HepG2 (cell line): ENCODE data around the gene ZDHHC7. TPM values are rescaled to one million over a fixed set of nuclear protein-coding genes. Genes with fewer than 3 reads are reported as not detected.

ENCODE experiments used
- EED ChIP-seq: sonication (generic); formaldehyde crosslinking; IDR thresholded peaks from 2 replicates; pipeline ENCODE4 v1.5.0; 2020; ENCODE audit warnings: mild to moderate bottlenecking, missing genetic modification reagents
- FOSL1 ChIP-seq: sonication (generic); formaldehyde crosslinking; IDR thresholded peaks from 2 replicates; pipeline ENCODE4 v1.9.0; 2021; ENCODE audit warnings: missing genetic modification reagents, borderline replicate concordance
- FOXO4 ChIP-seq: sonication (generic); formaldehyde crosslinking; conservative IDR thresholded peaks from 2 replicates; pipeline ENCODE4 v1.8.1; 2023; ENCODE audit warnings: missing genetic modification reagents
- KDM2A ChIP-seq: sonication (generic); formaldehyde crosslinking; IDR thresholded peaks from 2 replicates; pipeline ENCODE4 v1.4.0; 2020; ENCODE audit warnings: low read depth, missing genetic modification reagents, borderline replicate concordance
- PATZ1 ChIP-seq: sonication (generic); formaldehyde crosslinking; IDR thresholded peaks from 2 replicates; pipeline ENCODE4 v1.4.0; 2020; ENCODE audit warnings: missing genetic modification reagents
- PAXIP1 ChIP-seq: sonication (generic); formaldehyde crosslinking; conservative IDR thresholded peaks from 2 replicates; pipeline ENCODE4 v1.4.0; 2020; ENCODE audit warnings: mild to moderate bottlenecking, missing genetic modification reagents, moderate library complexity
- TBL1XR1 ChIP-seq: fragments of 150-350 bp; IDR thresholded peaks from 2 replicates; pipeline ENCODE4 v1.6.1; 2014; ENCODE audit warnings: borderline replicate concordance, low read length; ENCODE audit not compliant: partially characterized antibody
- ZBTB44 ChIP-seq: sonication (generic); formaldehyde crosslinking; IDR thresholded peaks from 2 replicates; pipeline ENCODE4 v1.4.0; 2020; ENCODE audit warnings: missing genetic modification reagents
- ZNF768 ChIP-seq: sonication (generic); formaldehyde crosslinking; IDR thresholded peaks from 2 replicates; pipeline ENCODE4 v1.4.0; 2020; ENCODE audit warnings: missing genetic modification reagents
- ZNF788 ChIP-seq: sonication (generic); formaldehyde crosslinking; IDR thresholded peaks from 2 replicates; pipeline ENCODE4 v1.5.0; 2020; ENCODE audit warnings: mild to moderate bottlenecking, missing genetic modification reagents, borderline replicate concordance
- ZSCAN22 ChIP-seq: sonication (generic); formaldehyde crosslinking; IDR thresholded peaks from 2 replicates; pipeline ENCODE4 v1.4.0; 2020; ENCODE audit warnings: mild to moderate bottlenecking, missing genetic modification reagents
- polyA plus RNA-seq, 8 experiments: library from polyadenylated mRNA; depleted of rRNA in 3 of 8; stranded (reverse) in 7 of 8; unstranded in 1 of 8; fragments of >200 nt; fragmentation: Illumina TruSeq in 4 of 8; extraction: Trizol in 4 of 8; gene quantifications; 2 replicates each; pipeline versions ENCODE4 v1.2.1 to v1.2.3, GENCODE V29; 2011 to 2016; ENCODE audit warnings: low read depth in 4 of 8, missing spikeins in 1 of 8, mixed read lengths in 1 of 8; ENCODE audit not compliant: insufficient read depth in 1 of 8
- total RNA-seq, 5 experiments: library from RNA; depleted of rRNA; stranded (reverse); fragments of >200 nt; fragmentation: Illumina TruSeq; extraction: Trizol; gene quantifications; 2 replicates each; pipeline ENCODE4 v1.2.3, GENCODE V29; 2016; ENCODE audit warnings: low read depth in 1 of 5
- TF ChIP-seq, protein P1 (sequence below): sonication (generic); formaldehyde crosslinking; IDR thresholded peaks from 2 replicates; pipeline ENCODE4 v1.5.0; 2020; ENCODE audit warnings: mild to moderate bottlenecking, missing genetic modification reagents, moderate library complexity
- TF ChIP-seq, protein P2 (sequence below): IDR thresholded peaks from 2 replicates; pipeline ENCODE4 v1.6.1; 2016; ENCODE audit warnings: mild to moderate bottlenecking, missing biosample characterization, missing genetic modification reagents
- TF ChIP-seq, protein P3 (sequence below): sonication (generic); formaldehyde crosslinking; IDR thresholded peaks from 2 replicates; pipeline ENCODE4 v1.9.0; 2021; ENCODE audit warnings: missing genetic modification reagents, mild to moderate bottlenecking, borderline replicate concordance
- TF ChIP-seq, protein P4 (sequence below): IDR thresholded peaks from 2 replicates; pipeline ENCODE4 v1.6.1; 2016; ENCODE audit warnings: low read depth, borderline replicate concordance

Gene ZDHHC7
- total and polyA plus RNA-seq, 2 of the 13 experiments (the other 11 are each of a cell fraction or from before 2014, with no cell fraction given): 46.8 to 67.6 TPM

- TF ChIP-seq FOXO4 (CRISPR knock-in tag): no peak
- TF ChIP-seq ZBTB44 (CRISPR knock-in tag): no peak
- no peak for TF ChIP-seq TBL1XR1
- no peak for TF ChIP-seq ZSCAN22 (CRISPR knock-in tag)
- TF ChIP-seq ZNF788 (CRISPR knock-in tag): no peak
- TF ChIP-seq KDM2A (CRISPR knock-in tag): 0 out of 2 replicates have a peak, but pooled peaks have one; percentile 1
- TF ChIP-seq, protein P1, sequence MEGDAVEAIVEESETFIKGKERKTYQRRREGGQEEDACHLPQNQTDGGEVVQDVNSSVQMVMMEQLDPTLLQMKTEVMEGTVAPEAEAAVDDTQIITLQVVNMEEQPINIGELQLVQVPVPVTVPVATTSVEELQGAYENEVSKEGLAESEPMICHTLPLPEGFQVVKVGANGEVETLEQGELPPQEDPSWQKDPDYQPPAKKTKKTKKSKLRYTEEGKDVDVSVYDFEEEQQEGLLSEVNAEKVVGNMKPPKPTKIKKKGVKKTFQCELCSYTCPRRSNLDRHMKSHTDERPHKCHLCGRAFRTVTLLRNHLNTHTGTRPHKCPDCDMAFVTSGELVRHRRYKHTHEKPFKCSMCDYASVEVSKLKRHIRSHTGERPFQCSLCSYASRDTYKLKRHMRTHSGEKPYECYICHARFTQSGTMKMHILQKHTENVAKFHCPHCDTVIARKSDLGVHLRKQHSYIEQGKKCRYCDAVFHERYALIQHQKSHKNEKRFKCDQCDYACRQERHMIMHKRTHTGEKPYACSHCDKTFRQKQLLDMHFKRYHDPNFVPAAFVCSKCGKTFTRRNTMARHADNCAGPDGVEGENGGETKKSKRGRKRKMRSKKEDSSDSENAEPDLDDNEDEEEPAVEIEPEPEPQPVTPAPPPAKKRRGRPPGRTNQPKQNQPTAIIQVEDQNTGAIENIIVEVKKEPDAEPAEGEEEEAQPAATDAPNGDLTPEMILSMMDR (CRISPR knock-in tag): no peak; the same call in 1 of the 2 replicates
- TF ChIP-seq EED (CRISPR knock-in tag): no peak
- no peak for TF ChIP-seq ZNF768 (CRISPR knock-in tag)
- no peak for TF ChIP-seq FOSL1 (CRISPR knock-in tag)
- peak; percentile 15; the same call in 1 of the 2 replicates for TF ChIP-seq PAXIP1
- TF ChIP-seq, protein P2, sequence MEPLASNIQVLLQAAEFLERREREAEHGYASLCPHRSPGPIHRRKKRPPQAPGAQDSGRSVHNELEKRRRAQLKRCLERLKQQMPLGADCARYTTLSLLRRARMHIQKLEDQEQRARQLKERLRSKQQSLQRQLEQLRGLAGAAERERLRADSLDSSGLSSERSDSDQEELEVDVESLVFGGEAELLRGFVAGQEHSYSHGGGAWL: no peak
- peak; percentile 1; the same call in 1 of the 2 replicates for TF ChIP-seq PATZ1 (CRISPR knock-in tag)
- TF ChIP-seq, protein P3, sequence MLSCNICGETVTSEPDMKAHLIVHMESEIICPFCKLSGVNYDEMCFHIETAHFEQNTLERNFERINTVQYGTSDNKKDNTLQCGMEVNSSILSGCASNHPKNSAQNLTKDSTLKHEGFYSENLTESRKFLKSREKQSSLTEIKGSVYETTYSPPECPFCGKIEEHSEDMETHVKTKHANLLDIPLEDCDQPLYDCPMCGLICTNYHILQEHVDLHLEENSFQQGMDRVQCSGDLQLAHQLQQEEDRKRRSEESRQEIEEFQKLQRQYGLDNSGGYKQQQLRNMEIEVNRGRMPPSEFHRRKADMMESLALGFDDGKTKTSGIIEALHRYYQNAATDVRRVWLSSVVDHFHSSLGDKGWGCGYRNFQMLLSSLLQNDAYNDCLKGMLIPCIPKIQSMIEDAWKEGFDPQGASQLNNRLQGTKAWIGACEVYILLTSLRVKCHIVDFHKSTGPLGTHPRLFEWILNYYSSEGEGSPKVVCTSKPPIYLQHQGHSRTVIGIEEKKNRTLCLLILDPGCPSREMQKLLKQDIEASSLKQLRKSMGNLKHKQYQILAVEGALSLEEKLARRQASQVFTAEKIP (CRISPR knock-in tag): no peak
- TF ChIP-seq, protein P4, sequence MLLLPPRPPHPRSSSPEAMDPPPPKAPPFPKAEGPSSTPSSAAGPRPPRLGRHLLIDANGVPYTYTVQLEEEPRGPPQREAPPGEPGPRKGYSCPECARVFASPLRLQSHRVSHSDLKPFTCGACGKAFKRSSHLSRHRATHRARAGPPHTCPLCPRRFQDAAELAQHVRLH (CRISPR knock-in tag): no peak
These were observed 58.1 kb downstream of the ZDHHC7 start (continued) for GRCh38 chr16:84953190-84953746.
